Endothelial cell of umbilical vein (primary cell): ENCODE data around the gene RFX7. TPM values are rescaled to one million over a fixed set of nuclear protein-coding genes. Genes with fewer than 3 reads are reported as not detected.

Experiments used
- BruUV-seq: library from RNA; stranded (reverse); fragments of 400-500 nt; replicated peaks from 2 replicates; lab custom pipeline; 2021; lab: Mats Ljungman, UMichigan
- CTCF ChIA-PET: fragments of 300-600, 350-600 bp; sonication (Branson Sonifier 250); formaldehyde crosslinking; loops from one replicate; lab custom pipeline; 2021; ENCODE audit warnings: antibody characterized with exemption, inconsistent platforms; lab: Charles Lee
- POLR2A ChIA-PET: fragments of 300-600, 350-600 bp; sonication (Branson Sonifier 250); formaldehyde crosslinking; loops from one replicate; lab custom pipeline; 2021; ENCODE audit warnings: antibody characterized with exemption, inconsistent platforms; lab: Charles Lee
- DNase-seq: peaks from one replicate; pipeline ENCODE4 v3.0.0-alpha.2; 2011; ENCODE audit warnings: low read depth, low spot score
- FAIRE-seq: peaks from 2 replicates; lab custom pipeline; 2011; peaks lifted over from hg19 to GRCh38; lab: Jason Lieb, UNC
- H2AFZ ChIP-seq: 2 replicates; pipeline ENCODE4 v1.6.0; 2012; ENCODE audit warnings: low read depth, low read length, control low read depth, inconsistent platforms
- H3K27ac ChIP-seq: 2 replicates; pipeline ENCODE4 v1.5.1; 2011; ENCODE audit warnings: low read depth, mild to moderate bottlenecking, control low read depth, low read length, moderate library complexity; ENCODE audit not compliant: insufficient read depth
- H3K27me3 ChIP-seq, 2 experiments: 2 replicates each; pipeline versions ENCODE4 v1.6.0 to v1.6.1; 2011; ENCODE audit warnings: low read length in 2 of 2, mixed read lengths in 1 of 2; ENCODE audit not compliant: control insufficient read depth in 2 of 2, insufficient read depth in 2 of 2
- H3K36me3 ChIP-seq, 2 experiments: 2 replicates in 1 of 2; 3 replicates in 1 of 2; pipeline ENCODE4 v1.5.1; 2011; ENCODE audit warnings: low read length in 2 of 2, mild to moderate bottlenecking in 1 of 2, moderate library complexity in 1 of 2; ENCODE audit not compliant: control insufficient read depth in 2 of 2, insufficient read depth in 2 of 2; ENCODE audit errors: extremely low read depth in 1 of 2
- H3K4me1 ChIP-seq: 3 replicates; pipeline ENCODE4 v1.5.1; 2011; ENCODE audit warnings: mild to moderate bottlenecking, low read length; ENCODE audit not compliant: control insufficient read depth, insufficient read depth; ENCODE audit errors: extremely low read depth
- H3K4me2 ChIP-seq: 2 replicates; pipeline ENCODE4 v1.6.1; 2011; ENCODE audit warnings: low read length, control low read depth, mixed read lengths; ENCODE audit not compliant: insufficient read depth
- H3K4me3 ChIP-seq, 3 experiments: fragments of 200-600 bp in 1 of 3; sonication (generic), shearing (Covaris generic) in 1 of 3; replicated peaks in 1 of 3; 2 replicates each; pipeline ENCODE4 v1.5.1; 2011 to 2016; ENCODE audit warnings: control low read depth in 3 of 3, low read length in 3 of 3, mild to moderate bottlenecking in 2 of 3, inconsistent platforms in 1 of 3, low read depth in 1 of 3, moderate library complexity in 1 of 3; ENCODE audit not compliant: insufficient read depth in 1 of 3
- H3K79me2 ChIP-seq: 2 replicates; pipeline ENCODE4 v1.6.0; 2012; ENCODE audit warnings: low read length, inconsistent platforms; ENCODE audit not compliant: control insufficient read depth, insufficient read depth
- H3K9ac ChIP-seq: replicated peaks from 2 replicates; pipeline ENCODE3; 2011; ENCODE audit warnings: low read length, control low read depth; ENCODE audit not compliant: insufficient read depth; ENCODE audit errors: extremely low read depth
- H3K9me1 ChIP-seq: replicated peaks from 3 replicates; pipeline ENCODE4 v1.6.0; 2011; ENCODE audit warnings: mild to moderate bottlenecking, low read length; ENCODE audit not compliant: control insufficient read depth, insufficient read depth; ENCODE audit errors: extremely low read depth
- H3K9me3 ChIP-seq: replicated peaks from 2 replicates; pipeline ENCODE4 v1.5.1; 2012; ENCODE audit warnings: low read length, inconsistent platforms; ENCODE audit not compliant: control insufficient read depth, insufficient read depth
- H4K20me1 ChIP-seq: replicated peaks from 2 replicates; pipeline ENCODE3; 2011; ENCODE audit warnings: mild to moderate bottlenecking, low read length; ENCODE audit not compliant: control insufficient read depth, insufficient read depth; ENCODE audit errors: extremely low read depth
- EZH2 ChIP-seq: IDR thresholded peaks from 2 replicates; pipeline ENCODE4 v1.6.1; 2012; ENCODE audit warnings: borderline replicate concordance, low read depth, mild to moderate bottlenecking, moderate library complexity, low read length, inconsistent platforms; ENCODE audit not compliant: severe bottlenecking
- FOS ChIP-seq: IDR thresholded peaks from 2 replicates; pipeline ENCODE4 v1.6.1; 2011; ENCODE audit warnings: mild to moderate bottlenecking, low read length, moderate library complexity, borderline replicate concordance; ENCODE audit not compliant: insufficient read depth
- GATA2 ChIP-seq: IDR thresholded peaks from 2 replicates; pipeline ENCODE4 v1.7.0; 2011; ENCODE audit warnings: low read depth, mild to moderate bottlenecking, moderate library complexity, mixed read lengths, low read length; ENCODE audit not compliant: insufficient read length, insufficient read depth
- JUN ChIP-seq: IDR thresholded peaks from 2 replicates; pipeline ENCODE4 v1.6.1; 2011; ENCODE audit warnings: borderline replicate concordance, low read depth; ENCODE audit not compliant: insufficient read length, insufficient read depth
- MYC ChIP-seq: IDR thresholded peaks from one replicate; pipeline ENCODE4 v1.6.1; 2011; ENCODE audit warnings: mild to moderate bottlenecking, low read depth, low read length
- POLR2A ChIP-seq: IDR thresholded peaks from 2 replicates; pipeline ENCODE4 v1.6.1; 2012; ENCODE audit warnings: low read depth, mild to moderate bottlenecking, control low read depth, low read length
- POLR2AphosphoS5 ChIP-seq: IDR thresholded peaks from 2 replicates; pipeline ENCODE4 v1.6.1; 2012; ENCODE audit warnings: low read depth, mild to moderate bottlenecking, control low read depth, low read length, moderate library complexity; ENCODE audit not compliant: insufficient read depth
- dilution Hi-C: fragments of 300-500 bp; cut with MboI; formaldehyde crosslinking; loops from one replicate; pipeline ENCODE4 v1.15.0; 2019; ENCODE audit warnings: low sequenced_read_pairs; ENCODE audit not compliant: extremely low pct_ligation_motif_present
- intact Hi-C: fragments of 100-400 bp; cut with micrococcal nuclease; formaldehyde crosslinking; loops from one replicate; pipeline ENCODE4 v1.10.0; 2022
- polyA plus RNA-seq, 4 experiments: library from polyadenylated mRNA; depleted of rRNA in 3 of 4; stranded (reverse) in 3 of 4; unstranded in 1 of 4; fragments of >200 nt; gene quantifications; 2 replicates each; pipeline versions ENCODE4 v1.2.1 to v1.2.3, GENCODE V29; 2011 to 2012; ENCODE audit warnings: missing spikeins in 1 of 4
- total RNA-seq: library from RNA; stranded (reverse); gene quantifications from 2 replicates; pipeline ENCODE4 v1.2.3, GENCODE V29; 2021
- TF ChIP-seq, protein P1 (sequence below): IDR thresholded peaks from 2 replicates; pipeline ENCODE4 v1.6.1; 2011; ENCODE audit not compliant: insufficient read depth, insufficient read length
- TF ChIP-seq, protein P2 (sequence below), 2 donors: IDR thresholded peaks; 1 replicate in 1 of 2; 2 replicates in 1 of 2; pipeline ENCODE4 v1.5.1; 2011; ENCODE audit warnings: low read length in 2 of 2, mild to moderate bottlenecking in 2 of 2, moderate library complexity in 2 of 2, control low read depth in 1 of 2, inconsistent platforms in 1 of 2, low read depth in 1 of 2; ENCODE audit not compliant: insufficient read depth in 1 of 2; ENCODE audit errors: extremely low read depth in 1 of 2

RFX7 gene
- total and polyA plus RNA-seq, 2 donors (not counting 3 experiments of a cell fraction or from before 2014, with no cell fraction given), result 6.3 to 23.0 TPM

DNA sequence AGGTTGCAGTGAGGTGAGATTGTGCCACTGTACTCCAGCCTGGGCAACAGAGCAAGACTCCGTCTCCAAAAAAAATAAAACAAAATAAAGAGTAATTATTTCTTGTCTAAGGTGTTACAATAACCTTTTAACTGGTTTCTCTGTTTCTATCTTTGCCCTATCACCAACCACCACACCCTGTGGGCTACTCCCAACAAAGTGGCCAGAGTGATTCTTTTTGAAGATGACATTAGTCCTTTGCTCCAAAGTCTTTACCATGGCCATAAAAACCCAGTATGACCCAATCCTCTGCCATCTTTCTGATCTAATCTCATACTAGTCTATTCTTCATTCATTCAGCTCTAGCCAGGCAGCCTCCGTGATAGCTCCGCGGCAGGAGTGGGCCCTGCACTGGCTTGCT lies 62.8 kb downstream of the RFX7 start:
- BruUV-seq, result no TSS peak
- no peaks in the 10 kb centered on the region for H3K4me1 ChIP-seq
- CTCF ChIA-PET, result no interaction called here

DNA sequence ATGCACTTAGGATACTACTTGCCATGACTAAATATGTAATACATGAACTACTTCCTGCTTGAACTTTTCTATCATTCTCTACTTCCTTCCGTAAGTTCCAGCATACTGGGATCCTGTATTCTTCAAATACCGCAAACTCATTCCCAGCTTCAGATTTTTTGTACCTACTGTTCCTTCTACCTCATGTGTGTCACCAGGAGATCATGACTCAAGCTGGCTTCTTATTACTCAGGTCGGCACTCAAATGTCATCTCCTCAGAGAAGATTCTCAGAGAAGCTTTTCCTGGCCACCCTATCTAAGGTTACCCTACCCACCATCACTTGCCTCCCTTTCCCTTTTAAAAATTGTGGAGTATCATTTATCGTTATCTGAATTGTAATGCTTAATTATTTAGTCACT lies 66.7 kb downstream of the RFX7 start:
- CTCF ChIA-PET, result no interaction called here
- TF ChIP-seq JUN (no peak), EZH2 (no peak), POLR2AphosphoS5 (no peak), FOS (no peak), GATA2 (no peak), MYC (no peak), POLR2A (no peak)
- TF ChIP-seq, protein P1, sequence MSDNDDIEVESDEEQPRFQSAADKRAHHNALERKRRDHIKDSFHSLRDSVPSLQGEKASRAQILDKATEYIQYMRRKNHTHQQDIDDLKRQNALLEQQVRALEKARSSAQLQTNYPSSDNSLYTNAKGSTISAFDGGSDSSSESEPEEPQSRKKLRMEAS, result no peak
- TF ChIP-seq, protein P2, sequence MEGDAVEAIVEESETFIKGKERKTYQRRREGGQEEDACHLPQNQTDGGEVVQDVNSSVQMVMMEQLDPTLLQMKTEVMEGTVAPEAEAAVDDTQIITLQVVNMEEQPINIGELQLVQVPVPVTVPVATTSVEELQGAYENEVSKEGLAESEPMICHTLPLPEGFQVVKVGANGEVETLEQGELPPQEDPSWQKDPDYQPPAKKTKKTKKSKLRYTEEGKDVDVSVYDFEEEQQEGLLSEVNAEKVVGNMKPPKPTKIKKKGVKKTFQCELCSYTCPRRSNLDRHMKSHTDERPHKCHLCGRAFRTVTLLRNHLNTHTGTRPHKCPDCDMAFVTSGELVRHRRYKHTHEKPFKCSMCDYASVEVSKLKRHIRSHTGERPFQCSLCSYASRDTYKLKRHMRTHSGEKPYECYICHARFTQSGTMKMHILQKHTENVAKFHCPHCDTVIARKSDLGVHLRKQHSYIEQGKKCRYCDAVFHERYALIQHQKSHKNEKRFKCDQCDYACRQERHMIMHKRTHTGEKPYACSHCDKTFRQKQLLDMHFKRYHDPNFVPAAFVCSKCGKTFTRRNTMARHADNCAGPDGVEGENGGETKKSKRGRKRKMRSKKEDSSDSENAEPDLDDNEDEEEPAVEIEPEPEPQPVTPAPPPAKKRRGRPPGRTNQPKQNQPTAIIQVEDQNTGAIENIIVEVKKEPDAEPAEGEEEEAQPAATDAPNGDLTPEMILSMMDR (IDR thresholded peaks at IDR 0.05; ENCODE audit: extremely low read depth in 1 of 2, insufficient read depth in 1 of 2, low read depth in 1 of 2, low read length in 2 of 2), result no peak

More for the DNA sequence above, 62.8 kb downstream of the RFX7 start:
- Histone ChIP-seq H3K9ac (no peak overlapping the region), H3K9me1 (no peaks in the 10 kb centered on the region), H3K79me2 (peaks cover 25% of the 10 kb centered on the region), H3K36me3 (no peaks in the 10 kb centered on the region), H2AFZ (no peak overlapping the region), H3K4me2 (no peak overlapping the region), H3K27me3 (no peaks in the 10 kb centered on the region), H4K20me1 (no peaks in the 10 kb centered on the region), H3K27ac (no peak overlapping the region), H3K9me3 (no peaks in the 10 kb centered on the region), H3K4me3 (no peak overlapping the region)
- POLR2A ChIA-PET, result no interaction called here
- no peak for FAIRE-seq
- no peak for DNase-seq
- intact Hi-C loops, result loop anchor here (1.0 kb wide), 1 partner anchor 11 kb away; no protein-coding TSS in a partner anchor
- dilution Hi-C loops, result no loop called here
- TF ChIP-seq FOS (no peak), POLR2A (no peak)

More for the DNA sequence above, 66.7 kb downstream of the RFX7 start:
- Histone ChIP-seq H3K79me2 (peaks cover 21% of the 10 kb centered on the region), H3K9me1 (no peaks in the 10 kb centered on the region), H2AFZ (no peak overlapping the region), H3K27me3 (no peaks in the 10 kb centered on the region), H4K20me1 (no peaks in the 10 kb centered on the region), H3K36me3 (no peaks in the 10 kb centered on the region), H3K9ac (no peak overlapping the region), H3K9me3 (no peaks in the 10 kb centered on the region), H3K4me1 (no peaks in the 10 kb centered on the region), H3K4me3 (no peak overlapping the region), H3K4me2 (no peak overlapping the region), H3K27ac (no peak overlapping the region)
- FAIRE-seq (no peak), DNase-seq (no peak)
- intact Hi-C loops, result no loop called here
- POLR2A ChIA-PET, result no interaction called here
- BruUV-seq, result no TSS peak
- dilution Hi-C loops, result no loop called here
